Renal pelvis (tissue), 4 donors: ENCODE results near the gene OSBPL3. TPM values are rescaled to one million over a fixed set of nuclear protein-coding genes. Genes with fewer than 3 reads are reported as not detected.
A peak's percentile ranks its signal among the peaks of the same experiment; 100 is the strongest.

Source experiments
- DNase-seq: peaks from one replicate; pipeline ENCODE4 v3.0.0-alpha.2; 2013
- polyA plus RNA-seq, 3 donors: library from polyadenylated mRNA; unstranded; fragments of 120-200 nt; gene quantifications; one replicate each; pipeline ENCODE4 v1.2.1, GENCODE V29; 2013; ENCODE audit not compliant: insufficient read length in 3 of 3

Gene OSBPL3
- polyA plus RNA-seq, 3 donors: 17.7 to 26.9 (median 23.5) TPM

DNA sequence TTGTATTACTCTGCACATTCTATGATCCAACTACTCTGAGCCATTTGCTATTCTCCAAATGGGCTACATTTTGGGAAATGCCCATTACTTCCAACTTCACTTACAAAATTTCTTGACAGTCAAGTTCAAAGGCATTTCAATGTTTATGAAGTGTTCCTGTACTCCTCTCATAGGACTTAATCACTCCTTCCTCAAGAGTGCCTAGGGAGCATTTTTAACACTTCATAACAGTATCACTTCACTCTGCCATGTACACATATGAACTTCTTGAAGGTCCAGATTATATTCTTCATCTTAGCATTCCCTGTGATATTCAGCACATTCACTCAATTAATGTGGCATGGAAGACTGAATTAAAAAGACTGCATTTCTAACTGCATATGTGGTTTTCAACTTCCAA is 21.6 kb downstream of the OSBPL3 start:
- no peak for DNase-seq

DNA sequence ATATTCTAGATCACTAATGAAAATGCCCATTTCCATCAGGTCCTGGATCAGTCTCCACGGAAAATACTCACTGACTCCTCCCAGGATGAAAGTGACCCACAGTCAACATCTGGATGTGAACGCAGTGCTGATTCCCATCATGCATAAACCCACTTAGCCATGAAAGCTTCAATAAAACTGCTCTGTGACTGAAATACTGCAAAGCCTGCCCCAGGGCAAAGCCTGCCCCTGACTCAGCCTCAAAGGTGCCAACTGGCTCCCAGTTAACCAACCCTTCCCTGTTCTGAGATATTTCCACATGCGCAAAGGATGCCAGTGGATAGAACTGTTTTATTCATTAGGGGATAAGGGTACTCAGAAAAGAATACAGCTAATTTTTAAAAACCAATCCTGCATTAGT is 24.0 kb downstream of the OSBPL3 start:
- no peak for DNase-seq

DNA sequence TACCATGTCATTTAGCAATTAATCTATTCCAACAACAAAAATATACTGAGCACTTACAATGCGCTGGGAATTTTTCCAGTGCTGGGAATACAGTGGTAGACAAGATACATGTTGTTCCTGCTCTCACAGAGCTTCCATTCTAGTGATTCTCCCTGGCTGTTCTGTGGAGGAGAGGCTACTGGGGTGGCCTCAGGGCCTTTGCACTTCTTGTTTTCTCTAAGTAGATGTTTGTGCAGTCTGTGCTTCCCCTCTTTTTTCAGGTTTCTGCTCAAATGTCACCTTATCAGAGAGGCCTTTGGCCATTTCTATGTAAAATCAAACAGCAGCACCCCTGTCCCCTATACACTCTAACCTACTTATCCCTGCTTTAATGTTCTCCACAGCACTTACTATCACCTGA is 24.7 kb downstream of the OSBPL3 start:
- DNase-seq: no peak

DNA sequence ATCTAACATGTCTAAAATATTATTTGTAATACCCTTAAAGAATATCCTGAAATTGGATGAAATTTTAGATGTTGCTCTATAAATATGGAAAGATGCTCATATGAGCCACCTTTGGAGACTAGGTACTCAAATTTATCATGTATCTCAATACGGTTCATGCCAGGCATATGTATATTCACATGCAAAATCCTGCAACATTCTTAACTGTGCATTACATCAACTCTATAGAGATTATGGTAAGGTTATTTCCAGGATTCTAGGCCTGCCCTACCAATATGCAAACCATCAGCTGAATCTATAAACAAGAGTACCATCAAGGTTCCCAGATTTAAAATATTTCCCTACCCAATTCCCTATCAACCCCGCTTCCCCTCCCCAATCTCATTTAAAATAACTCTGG is 27.5 kb downstream of the OSBPL3 start:
- no peak for DNase-seq

DNA sequence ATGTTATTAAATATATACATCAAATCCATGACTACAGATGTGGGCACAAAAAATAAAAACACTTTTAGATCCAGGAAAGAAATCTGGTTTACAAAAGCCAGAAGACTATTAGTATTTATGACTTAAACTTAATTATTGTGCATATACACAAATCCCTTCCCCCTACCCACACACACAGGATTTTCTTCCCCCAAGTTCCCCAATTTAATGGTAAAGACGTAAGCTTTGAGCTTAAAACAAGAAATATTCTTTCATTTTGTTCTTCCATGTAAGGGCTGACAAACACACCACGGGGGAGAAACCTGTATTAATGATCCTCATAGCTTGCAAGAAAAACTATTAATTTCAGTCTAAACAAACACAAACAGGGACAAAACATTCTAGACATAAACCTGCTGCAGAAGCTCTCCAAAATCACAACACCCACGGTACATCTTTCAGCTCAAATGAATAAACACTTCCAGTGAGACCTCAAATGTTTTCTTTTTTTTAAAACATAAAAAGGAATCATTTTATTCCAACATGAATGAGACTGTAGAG is 28.5 kb downstream of the OSBPL3 start:
- DNase-seq: no peak

DNA sequence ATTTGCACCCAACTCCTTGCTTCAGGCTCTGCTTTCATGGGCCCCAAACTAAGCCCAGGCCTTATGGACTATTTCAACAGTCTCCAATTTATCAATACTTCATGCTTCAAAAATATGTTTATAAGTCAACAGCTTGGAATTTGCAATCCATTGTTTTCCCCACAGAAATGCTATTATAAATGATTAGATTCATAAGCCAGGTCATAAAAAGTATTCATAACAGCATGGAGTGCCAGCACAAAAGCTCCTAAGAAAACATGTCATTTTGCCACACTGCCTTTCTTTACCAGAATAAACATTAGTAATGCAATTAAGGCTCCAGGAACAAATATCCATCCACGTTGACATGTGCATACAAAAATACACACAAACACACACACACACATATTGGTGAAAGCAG is 30.1 kb downstream of the OSBPL3 start:
- no peak for DNase-seq

DNA sequence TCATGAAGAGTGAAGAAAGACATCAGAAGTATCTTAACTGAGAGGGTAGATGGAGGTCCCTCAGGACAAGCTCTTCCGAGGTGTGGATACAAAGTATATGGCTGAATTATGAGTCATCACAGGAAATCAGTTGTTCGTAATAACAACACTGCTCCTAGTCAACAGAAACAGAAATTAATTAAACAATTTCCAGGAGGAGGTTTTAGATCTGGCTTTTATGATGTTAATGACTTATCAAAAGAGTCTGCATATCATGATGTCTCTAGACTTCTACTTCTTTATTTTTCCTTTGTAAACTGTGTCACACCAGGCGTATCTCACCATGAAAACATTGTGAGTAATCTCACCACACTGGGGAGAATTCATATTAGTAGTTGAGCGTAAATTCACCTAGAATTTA is 31.2 kb downstream of the OSBPL3 start:
- no peak for DNase-seq

DNA sequence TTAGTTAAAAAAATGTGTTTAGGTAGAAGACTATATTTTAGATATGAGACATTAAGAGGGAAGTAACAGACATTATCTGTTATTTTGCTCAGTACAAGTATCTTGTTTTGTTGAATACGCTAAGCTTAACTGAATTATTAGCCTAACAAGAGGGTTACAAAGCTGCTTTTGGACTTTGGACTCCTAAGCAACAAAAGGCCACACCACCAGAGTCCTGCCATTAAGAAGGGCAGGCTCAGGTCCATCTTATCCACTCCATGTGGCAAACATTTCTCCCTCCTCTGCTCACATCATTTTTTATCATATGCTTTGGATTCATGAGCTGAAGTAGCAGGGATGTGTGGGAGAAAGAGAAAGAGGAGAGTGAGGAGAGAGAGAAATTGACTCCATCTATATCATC is 33.5 kb downstream of the OSBPL3 start:
- DNase-seq: no peak

DNA sequence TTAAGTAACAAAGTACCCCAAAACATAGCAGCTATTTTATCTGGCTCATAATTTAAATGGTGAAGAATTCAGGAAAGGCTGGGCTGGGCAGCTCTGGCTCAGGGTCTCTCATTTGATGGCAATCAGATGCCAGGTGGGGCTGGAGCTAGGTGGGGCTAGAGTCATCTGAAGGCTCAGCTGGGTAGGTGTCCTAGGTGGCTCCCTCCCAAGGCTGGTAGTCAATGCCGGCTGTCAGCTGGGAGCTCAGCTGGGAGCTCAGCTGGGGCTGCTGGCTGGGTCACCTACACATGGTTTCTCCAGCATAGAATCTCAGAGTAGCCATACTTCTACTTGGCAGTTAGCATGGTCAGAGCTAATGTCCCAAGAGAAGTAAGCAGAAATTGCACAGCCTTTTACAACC is 34.1 kb downstream of the OSBPL3 start:
- DNase-seq: no peak

DNA sequence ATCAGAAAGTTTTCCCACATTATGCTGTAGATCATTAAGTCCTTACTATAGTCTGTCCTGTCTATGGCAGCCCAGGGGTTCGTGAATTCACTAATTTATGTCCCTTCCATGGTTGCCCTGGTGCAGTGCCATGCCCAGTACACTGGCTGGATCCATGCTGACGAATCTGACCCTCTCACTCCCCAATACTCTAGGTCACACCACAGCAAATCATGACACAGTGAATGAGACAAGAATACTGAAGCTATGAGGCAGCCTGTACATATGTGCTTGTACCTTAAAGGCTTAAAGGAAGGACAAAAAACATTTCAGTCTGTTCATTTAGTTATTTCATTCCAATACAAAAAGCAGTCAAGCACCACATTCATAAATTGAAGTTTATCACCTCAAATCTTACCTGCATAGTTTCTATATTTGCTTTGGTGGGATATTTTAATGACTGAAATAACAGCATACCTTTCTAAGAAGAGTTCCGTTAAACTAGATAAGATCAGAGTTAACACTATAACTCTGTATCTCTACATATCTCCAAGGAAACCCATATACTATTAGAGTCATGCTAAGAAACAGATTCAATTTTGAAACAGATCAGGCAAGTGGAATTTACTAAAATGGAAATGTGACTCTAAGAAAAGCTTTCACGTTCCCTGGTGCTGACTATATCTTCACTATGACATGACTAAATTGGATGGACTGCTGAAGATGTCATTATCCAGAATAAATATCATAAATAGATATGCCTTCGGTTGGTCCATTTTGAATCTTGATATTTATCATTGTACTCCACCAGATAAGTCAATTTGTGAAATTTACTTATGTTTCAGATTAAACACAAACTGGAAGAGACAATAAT is 36.7 kb downstream of the OSBPL3 start:
- no peak for DNase-seq

DNA sequence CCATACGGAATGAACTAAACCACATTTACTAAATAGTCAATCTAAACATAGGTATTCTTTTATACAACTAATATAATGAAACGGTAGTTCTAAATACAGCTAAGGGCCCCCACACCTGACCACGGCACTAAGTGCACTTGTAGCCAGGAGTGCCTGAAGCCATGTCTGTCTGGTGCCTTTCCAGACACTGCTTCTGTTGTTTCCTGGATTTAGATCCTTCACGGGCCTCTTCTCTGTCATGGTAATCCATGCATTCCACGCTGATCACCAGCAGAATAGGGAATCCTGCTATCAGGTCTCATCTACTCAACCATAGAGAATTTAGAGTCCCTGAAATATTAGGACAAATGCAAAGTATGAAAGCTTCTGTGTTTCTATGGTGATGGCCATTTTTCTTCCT is 37.8 kb downstream of the OSBPL3 start:
- no peak for DNase-seq

DNA sequence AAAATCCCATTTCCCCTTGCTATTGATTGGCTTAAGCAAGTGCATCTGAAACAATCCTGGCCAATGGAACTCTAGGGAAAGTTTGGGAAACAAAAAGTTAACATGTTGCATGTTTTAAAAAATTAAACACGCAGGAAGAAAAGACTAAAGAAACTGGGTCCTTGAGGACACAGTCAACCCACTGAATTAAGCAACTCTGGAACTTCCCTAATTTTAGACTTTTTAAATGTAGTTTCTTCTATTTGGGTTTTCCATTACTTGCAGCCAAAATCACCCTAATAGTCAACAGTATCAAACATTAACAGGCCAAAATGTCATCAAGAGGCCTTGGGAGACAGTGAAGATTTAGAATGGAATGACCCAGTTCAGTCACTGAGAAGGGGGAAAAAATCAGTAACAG is 40.6 kb downstream of the OSBPL3 start:
- no peak for DNase-seq

DNA sequence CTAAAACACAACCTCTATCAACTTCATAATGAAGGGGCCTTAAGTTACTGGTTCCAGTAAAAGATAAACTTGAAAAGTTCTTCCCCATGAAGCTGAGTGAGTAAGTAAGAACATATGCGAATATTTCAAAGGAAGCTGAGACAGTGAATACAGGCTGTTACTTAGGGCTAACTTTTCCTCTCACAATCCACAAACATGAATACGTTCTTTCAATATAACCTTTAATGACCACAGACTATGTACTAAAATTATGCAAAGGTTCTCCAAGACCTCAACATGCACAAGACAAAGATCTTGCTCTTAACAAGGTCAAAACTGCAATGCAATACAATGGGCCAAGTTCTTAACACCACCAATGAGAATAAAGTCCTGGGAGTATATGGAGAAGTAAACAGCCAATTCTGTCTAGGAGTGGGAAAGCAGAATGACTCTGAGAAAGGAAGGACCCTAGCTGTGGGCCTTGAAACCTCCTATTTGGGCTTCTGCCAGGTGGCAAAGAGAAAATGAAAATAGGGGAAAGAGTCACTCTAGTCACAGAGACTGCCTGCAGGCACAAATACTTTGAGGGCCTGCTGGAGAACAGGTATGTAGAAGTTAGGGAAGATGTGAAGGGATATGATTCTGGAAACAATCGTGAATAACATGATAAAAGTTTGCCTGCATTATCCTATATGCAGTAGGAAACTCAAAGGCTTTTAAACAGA is 43.7 kb downstream of the OSBPL3 start:
- DNase-seq: no peak

DNA sequence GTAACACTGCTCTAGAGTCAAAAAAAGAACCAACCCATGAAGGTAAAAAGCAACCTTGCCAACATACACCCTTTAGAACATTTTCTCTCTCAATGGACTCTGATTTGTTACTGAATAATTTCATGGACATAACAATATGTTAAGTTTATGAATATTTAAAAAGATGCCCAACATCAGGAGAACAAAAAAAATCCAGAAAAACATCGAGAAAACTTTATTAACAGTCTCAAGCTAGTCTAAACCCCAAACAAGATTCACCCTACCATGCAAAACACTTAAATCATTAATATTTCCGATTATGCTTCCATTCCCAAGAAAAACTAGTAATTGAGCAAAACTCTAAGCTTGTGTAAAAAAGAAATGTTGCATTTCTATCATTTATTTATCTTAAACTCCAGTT is 46.7 kb downstream of the OSBPL3 start:
- DNase-seq: no peak

DNA sequence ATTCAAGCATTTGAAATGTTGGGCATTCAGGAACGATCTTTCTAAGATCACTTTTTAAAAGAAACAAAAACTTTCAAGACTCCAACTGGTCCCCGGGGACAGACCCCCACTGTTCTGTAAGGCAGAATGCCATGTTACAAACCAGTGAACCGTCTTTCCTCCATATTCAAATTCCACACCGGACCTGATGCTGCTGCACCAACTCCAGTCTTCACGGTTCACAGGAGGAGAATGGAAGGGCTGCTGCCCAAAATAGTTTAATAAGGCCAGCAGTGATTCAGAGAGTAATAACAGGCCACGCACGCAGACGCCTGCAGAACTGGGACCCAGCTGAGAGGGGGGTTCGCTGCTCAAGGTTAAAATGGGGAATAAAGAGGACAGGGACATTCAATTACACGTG is 47.2 kb downstream of the OSBPL3 start:
- peak; percentile 15 for DNase-seq

DNA sequence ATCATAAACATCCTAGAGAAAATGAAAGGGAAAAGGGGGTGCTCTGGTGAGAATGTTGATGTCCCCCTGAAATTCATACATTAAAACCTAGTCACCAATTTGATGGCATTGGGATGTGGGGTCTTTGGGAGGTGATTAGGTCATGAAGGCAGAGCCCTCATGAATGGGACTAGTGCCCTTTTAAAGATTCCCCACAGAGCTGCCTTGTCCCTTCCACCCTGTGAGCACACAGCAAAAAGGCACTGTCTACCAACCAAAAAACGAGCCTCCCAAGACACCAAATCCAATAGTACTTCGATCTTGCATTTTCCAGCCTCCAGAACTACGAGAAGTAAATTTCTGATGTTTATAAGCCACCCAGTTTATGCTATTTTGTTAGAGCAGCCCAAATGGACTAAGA is 47.6 kb downstream of the OSBPL3 start:
- DNase-seq: no peak

DNA sequence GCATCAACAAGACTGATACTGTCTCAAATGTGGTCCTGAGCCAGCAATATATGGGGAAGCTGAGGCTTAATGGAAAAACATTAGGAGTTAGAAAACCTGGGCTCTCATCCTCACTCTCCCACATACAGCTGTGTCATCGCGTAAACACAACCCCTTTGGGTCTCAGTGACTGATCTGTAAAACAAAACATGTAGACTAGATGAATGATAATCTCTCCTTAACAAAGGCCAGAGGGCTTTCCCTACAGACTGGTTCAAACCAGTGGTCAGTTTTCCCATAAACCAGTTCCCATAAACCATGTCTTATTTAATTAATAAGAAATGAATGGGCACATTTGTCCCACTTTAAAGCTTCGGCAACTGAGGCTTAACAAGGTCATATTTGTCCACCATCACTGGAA is 48.1 kb downstream of the OSBPL3 start:
- no peak for DNase-seq

DNA sequence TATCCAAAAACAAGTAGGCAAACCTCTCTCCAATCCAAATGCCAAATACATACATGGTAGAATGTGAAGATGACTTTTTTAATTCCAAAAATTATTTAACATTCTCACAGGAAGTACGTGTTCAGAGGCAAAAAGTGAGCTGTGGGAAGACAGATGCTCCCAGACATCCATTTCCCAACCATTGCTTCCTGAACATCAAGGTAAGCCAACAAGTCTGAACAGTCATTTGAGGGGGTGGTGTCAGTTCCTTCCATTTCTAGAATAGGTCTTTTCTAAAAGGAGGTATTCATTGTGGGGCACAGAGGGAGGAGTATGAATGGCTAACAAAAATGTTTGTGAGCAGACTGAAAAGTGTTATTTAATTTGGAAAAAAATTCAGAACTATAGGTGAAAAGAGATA is 49.1 kb downstream of the OSBPL3 start:
- no peak for DNase-seq

DNA sequence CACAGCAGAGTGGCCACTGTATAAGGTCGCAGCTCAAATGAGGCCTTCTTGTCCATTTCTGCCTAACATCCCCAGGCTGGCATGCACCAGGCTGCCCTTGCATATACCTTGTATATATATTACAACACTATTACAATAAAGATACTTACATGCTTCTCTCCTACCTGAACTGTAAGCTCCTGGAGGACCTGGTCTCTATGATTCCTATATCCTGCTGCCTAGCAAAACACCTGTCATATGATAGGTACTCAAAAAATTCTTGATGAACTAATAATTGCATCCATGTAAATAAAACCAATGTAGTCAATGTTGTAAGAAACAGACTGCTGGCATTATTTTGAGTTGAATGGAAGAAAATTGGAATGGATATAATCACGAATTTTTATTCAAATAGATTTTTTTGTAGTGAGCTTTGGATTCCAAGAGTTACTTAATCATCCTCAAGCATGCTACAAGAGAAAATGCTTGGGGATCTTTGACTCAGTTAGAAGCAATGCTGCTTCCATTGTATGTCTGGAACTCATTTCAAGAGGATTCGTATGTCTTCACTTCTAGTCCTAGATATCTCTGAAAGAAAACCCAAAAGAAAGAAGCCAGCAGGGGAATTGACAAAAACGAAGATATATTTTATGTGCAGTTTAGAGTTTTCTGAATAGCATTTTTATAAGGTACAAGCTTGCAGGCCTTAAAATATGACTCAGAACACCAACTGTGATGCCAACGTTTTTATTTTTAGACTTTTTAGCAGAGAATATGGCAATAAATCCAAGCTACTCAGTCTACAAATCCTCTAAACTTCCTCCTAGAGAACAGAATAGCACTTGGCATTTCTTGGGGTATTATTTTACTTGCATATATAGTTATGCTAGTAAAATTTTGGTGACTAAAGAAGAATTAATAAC is 53.1 kb downstream of the OSBPL3 start:
- DNase-seq: no peak

DNA sequence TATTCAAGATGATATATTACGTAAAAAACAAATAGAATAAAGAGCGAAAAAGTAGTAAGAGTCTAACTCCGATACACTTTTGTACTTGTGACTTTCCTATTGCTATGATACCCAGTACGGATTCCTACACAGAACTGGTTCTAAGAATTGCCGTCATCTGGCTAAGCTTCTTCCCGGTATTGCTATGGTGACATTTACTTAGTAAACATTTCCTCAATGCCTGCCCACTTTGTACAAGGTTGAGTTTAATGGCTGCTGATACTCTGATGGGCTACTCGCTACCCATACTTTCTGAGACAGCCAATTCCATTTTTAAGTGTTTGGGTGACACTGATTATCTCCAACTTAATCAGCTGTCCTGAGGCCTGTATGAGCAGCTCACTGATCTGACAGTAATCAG is 55.6 kb downstream of the OSBPL3 start:
- DNase-seq: no peak

DNA sequence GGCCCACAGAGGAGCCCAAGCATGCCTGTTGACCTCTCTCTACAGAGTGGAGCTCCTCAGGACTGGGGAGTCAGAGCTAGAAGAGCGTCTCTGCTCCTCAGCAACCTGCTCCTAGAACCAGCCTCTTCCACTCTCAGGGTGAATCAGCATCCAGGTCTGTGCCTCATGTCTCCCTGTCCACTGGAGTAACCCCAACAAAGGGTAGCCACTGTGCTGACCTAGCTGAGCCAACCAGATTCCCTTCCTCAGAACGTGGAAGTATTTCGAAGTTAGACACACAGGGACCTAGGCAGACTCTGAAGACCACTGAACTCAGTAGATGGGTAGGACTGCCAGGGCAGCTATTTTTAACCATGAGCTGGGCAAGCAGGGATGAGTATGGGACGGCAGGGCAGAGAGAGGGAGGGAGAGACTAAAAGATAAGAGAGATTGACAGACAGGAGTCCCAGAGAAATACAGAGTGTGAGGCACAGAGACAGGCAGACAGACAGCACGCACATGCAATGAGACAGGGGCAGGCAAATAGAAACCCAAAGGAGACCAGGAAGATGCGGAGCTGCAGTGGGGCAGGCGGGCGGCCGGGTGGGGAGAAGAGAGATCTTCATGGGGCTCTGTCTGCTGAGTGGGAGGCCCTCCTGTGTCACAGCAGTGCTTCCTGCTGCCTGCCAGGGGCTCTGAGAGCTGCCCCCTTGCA is 56.7 kb downstream of the OSBPL3 start:
- no peak for DNase-seq
